OCI-LY1 (cell line): ENCODE results near the gene CDH13.

Experiments
- H2AFZ ChIP-seq: fragments of 200-600 bp; sonication (generic), shearing (Covaris generic); 2 replicates; pipeline ENCODE4 v1.6.0; 2014; ENCODE audit warnings: antibody characterized with exemption, mild to moderate bottlenecking, low read length
- H3F3A ChIP-seq: fragments of 200-600 bp; sonication (generic), shearing (Covaris generic); 2 replicates; pipeline ENCODE4 v1.6.0; 2014; ENCODE audit warnings: mild to moderate bottlenecking, antibody characterized with exemption, low read length, moderate library complexity; ENCODE audit not compliant: insufficient read depth
- H3K27ac ChIP-seq: fragments of 200-600 bp; sonication (generic); 2 replicates; pipeline ENCODE4 v1.5.1; 2014; ENCODE audit warnings: low read length, mixed run types, mild to moderate bottlenecking, low read depth; ENCODE audit not compliant: poor library complexity, severe bottlenecking
- H3K27me3 ChIP-seq: fragments of 200-600 bp; sonication (generic); 2 replicates; pipeline ENCODE4 v1.6.0; 2014; ENCODE audit warnings: antibody characterized with exemption, mild to moderate bottlenecking, low read length, moderate library complexity; ENCODE audit not compliant: insufficient read depth
- H3K36me3 ChIP-seq: fragments of 200-600 bp; sonication (generic); 2 replicates; pipeline ENCODE4 v1.6.1; 2014; ENCODE audit warnings: mild to moderate bottlenecking, antibody characterized with exemption, low read length, moderate library complexity, mixed read lengths; ENCODE audit not compliant: insufficient read depth
- H3K4me1 ChIP-seq: fragments of 200-600 bp; sonication (generic); 2 replicates; pipeline ENCODE4 v1.5.1; 2014; ENCODE audit warnings: mild to moderate bottlenecking, low read length, moderate library complexity; ENCODE audit not compliant: insufficient read depth, severe bottlenecking
- H3K4me2 ChIP-seq: fragments of 200-600 bp; sonication (generic), shearing (Covaris generic); 2 replicates; pipeline ENCODE4 v1.6.1; 2014; ENCODE audit warnings: low read length
- H3K4me3 ChIP-seq: fragments of 200-600 bp; sonication (generic); 2 replicates; pipeline ENCODE4 v1.5.1; 2014; ENCODE audit warnings: low read length, low read depth, mild to moderate bottlenecking, mixed read lengths; ENCODE audit not compliant: poor library complexity, severe bottlenecking
- H3K79me2 ChIP-seq: fragments of 200-600 bp; shearing (Covaris generic); 2 replicates; pipeline ENCODE4 v1.6.1; 2016; ENCODE audit warnings: mixed run types, low read length, mixed read lengths; ENCODE audit not compliant: insufficient read depth
- H3K9ac ChIP-seq: fragments of 200-600 bp; sonication (generic), shearing (Covaris generic); 2 replicates; pipeline ENCODE4 v1.6.1; 2014; ENCODE audit warnings: mild to moderate bottlenecking, low read length, mixed read lengths
- H3K9me2 ChIP-seq: fragments of 200-600 bp; sonication (generic), shearing (Covaris generic); 2 replicates; pipeline ENCODE4 v1.6.1; 2014; ENCODE audit warnings: low read depth, mild to moderate bottlenecking, low read length, mixed read lengths
- H3K9me3 ChIP-seq: fragments of 200-600 bp; shearing (Covaris generic); 2 replicates; pipeline ENCODE4 v1.6.1; 2014; ENCODE audit warnings: low read length, mixed read lengths
- H4K20me1 ChIP-seq: fragments of 200-600 bp; sonication (generic), shearing (Covaris generic); 2 replicates; pipeline ENCODE4 v1.6.0; 2016; ENCODE audit warnings: mild to moderate bottlenecking, low read length; ENCODE audit not compliant: insufficient read depth
- CTCF ChIP-seq: fragments of 200-600 bp; sonication (generic), shearing (Covaris generic); IDR thresholded peaks from 2 replicates; pipeline ENCODE4 v1.5.1; 2017; ENCODE audit warnings: mild to moderate bottlenecking, antibody characterized with exemption, low read length, moderate library complexity, mixed read lengths
- EZH2 ChIP-seq: fragments of 200-600 bp; sonication (generic), shearing (Covaris generic); IDR thresholded peaks from 2 replicates; pipeline ENCODE4 v1.8.0; 2017; ENCODE audit warnings: borderline replicate concordance, mixed run types, mild to moderate bottlenecking, antibody characterized with exemption, low read length, moderate library complexity, mixed read lengths

The CDH13 gene

GRCh38 chr16:83345846-83346640 is 719.3 kb downstream of the CDH13 start:
- Histone ChIP-seq H3F3A (no peaks in the 10 kb centered on the region), H3K4me3 (no peak overlapping the region), H3K79me2 (no peaks in the 10 kb centered on the region), H3K27me3 (no peaks in the 10 kb centered on the region), H3K9me3 (no peaks in the 10 kb centered on the region), H3K36me3 (no peaks in the 10 kb centered on the region), H3K4me2 (no peak overlapping the region), H3K9ac (no peak overlapping the region), H4K20me1 (no peaks in the 10 kb centered on the region), H3K4me1 (no peaks in the 10 kb centered on the region), H3K27ac (no peak overlapping the region), H3K9me2 (no peaks in the 10 kb centered on the region), H2AFZ (no peak overlapping the region)
- TF ChIP-seq CTCF (no peak), EZH2 (no peak)

- Histone ChIP-seq H3K4me1 (no peaks in the 10 kb centered on the region), H3K27ac (no peak overlapping the region), H3F3A (no peaks in the 10 kb centered on the region), H3K36me3 (no peaks in the 10 kb centered on the region), H3K9me3 (no peaks in the 10 kb centered on the region), H3K79me2 (no peaks in the 10 kb centered on the region), H3K27me3 (no peaks in the 10 kb centered on the region), H3K4me3 (no peak overlapping the region), H3K9me2 (no peaks in the 10 kb centered on the region), H3K4me2 (no peak overlapping the region), H4K20me1 (no peaks in the 10 kb centered on the region), H2AFZ (no peak overlapping the region), H3K9ac (no peak overlapping the region)
- TF ChIP-seq EZH2 (no peak), CTCF (no peak)
Measured at GRCh38 chr16:83348991-83349390, 722.2 kb downstream of the CDH13 start.

GRCh38 chr16:83350481-83350880 is 723.7 kb downstream of the CDH13 start:
- no peaks in the 10 kb centered on the region for H3F3A ChIP-seq
- no peaks in the 10 kb centered on the region for H3K9me2 ChIP-seq
- TF ChIP-seq CTCF (no peak), EZH2 (no peak)
- no peaks in the 10 kb centered on the region for H3K9me3 ChIP-seq
- no peaks in the 10 kb centered on the region for H3K36me3 ChIP-seq
- H3K4me2 ChIP-seq, result no peak overlapping the region
- no peak overlapping the region for H3K27ac ChIP-seq
- no peak overlapping the region for H3K9ac ChIP-seq
- no peak overlapping the region for H3K4me3 ChIP-seq
- H3K79me2 ChIP-seq, result no peaks in the 10 kb centered on the region
- no peak overlapping the region for H2AFZ ChIP-seq
- no peaks in the 10 kb centered on the region for H3K27me3 ChIP-seq
- H3K4me1 ChIP-seq, result no peaks in the 10 kb centered on the region
- H4K20me1 ChIP-seq, result no peaks in the 10 kb centered on the region
